Gastroesophageal sphincter (tissue), 4 donors: Measurements from ENCODE around the gene PTPN23. TPM values are rescaled to one million over a fixed set of nuclear protein-coding genes. Genes with fewer than 3 reads are reported as not detected.

Experiments
- ATAC-seq: fragments of 150-250 bp; one replicate; pipeline ENCODE4 v1.9.1; 2016; ENCODE audit warnings: mild to moderate bottlenecking, moderate library complexity
- H3K27ac ChIP-seq, 4 donors: fragments of 200-600 bp; sonication (generic) in 3 of 4; 1 replicate in 3 of 4; 2 replicates in 1 of 4; pipeline ENCODE4 v1.5.1; 2016 to 2019
- H3K27me3 ChIP-seq: fragments of 200-600 bp; sonication (generic); one replicate; pipeline ENCODE4 v1.5.1; 2019
- H3K36me3 ChIP-seq, 2 donors: fragments of 200-600 bp; sonication (generic); one replicate each; pipeline ENCODE4 v1.5.1; 2019; ENCODE audit warnings: control low read depth in 1 of 2
- H3K4me1 ChIP-seq, 3 donors: fragments of 200-600 bp; sonication (generic); 1 replicate in 2 of 3; 2 replicates in 1 of 3; pipeline ENCODE4 v1.5.1; 2016 to 2019; ENCODE audit warnings: control low read depth in 2 of 3
- H3K4me3 ChIP-seq, 2 donors: fragments of 200-600 bp; sonication (generic); one replicate each; pipeline ENCODE4 v1.5.1; 2019; ENCODE audit warnings: mild to moderate bottlenecking in 1 of 2, moderate library complexity in 1 of 2
- H3K9me3 ChIP-seq, 3 donors: fragments of 200-600 bp; sonication (generic); one replicate each; pipeline ENCODE4 v1.5.1; 2017 to 2019; ENCODE audit warnings: control low read depth in 2 of 3
- EP300 ChIP-seq: sonication (generic); formaldehyde crosslinking; IDR thresholded peaks from one replicate; pipeline ENCODE4 v1.6.1; 2017; ENCODE audit warnings: antibody characterized with exemption, mild to moderate bottlenecking
- POLR2A ChIP-seq, 2 donors: fragments of 450-650 bp; IDR thresholded peaks; one replicate each; pipeline ENCODE4 v1.6.1; 2017; ENCODE audit warnings: antibody characterized with exemption in 2 of 2, mild to moderate bottlenecking in 2 of 2, moderate library complexity in 1 of 2
- POLR2AphosphoS5 ChIP-seq: sonication (generic); formaldehyde crosslinking; IDR thresholded peaks from one replicate; pipeline ENCODE4 v1.6.1; 2017; ENCODE audit warnings: antibody characterized with exemption
- WGBS, 2 donors: methylation state at CpG; one replicate each; pipeline ENCODE4 v1.1.5; 2018; ENCODE audit warnings: low coverage in 1 of 2; 5-methylcytosine and 5-hydroxymethylcytosine counted together
- total RNA-seq, 4 donors: library from RNA; depleted of rRNA; stranded (reverse); fragments of >200 nt; gene quantifications; one replicate each; pipeline ENCODE4 v1.1.0, GENCODE V29; 2016
- TF ChIP-seq, protein P1 (sequence below), 4 experiments: fragments of 200-600 bp in 2 of 4; fragments of 450-650 bp in 2 of 4; sonication (generic) in 1 of 4; IDR thresholded peaks; one replicate each; pipeline ENCODE4 v1.5.1; 2017 to 2019; ENCODE audit warnings: antibody characterized with exemption in 4 of 4, mild to moderate bottlenecking in 2 of 4, moderate library complexity in 2 of 4

Gene PTPN23
- total RNA-seq, 4 donors from 2014 or later: 9.1 to 34.2 (median 19.5) TPM

GRCh38 chr3:47399016-47399415, 18.2 kb downstream of the PTPN23 start:
- Histone ChIP-seq H3K27me3 (no peaks in the 10 kb centered on the region), H3K27ac (peak overlapping the region in 2 of 4 donors; percentile 38 to 46), H3K9me3 (no peaks in the 10 kb centered on the region), H3K4me1 (peaks cover 0 to 47% (median 20%) of the 10 kb centered on the region in 3 donors), H3K4me3 (no peak overlapping the region), H3K36me3 (peaks cover 0 to 55% of the 10 kb centered on the region in 2 donors)
- TF ChIP-seq POLR2AphosphoS5 (no peak), EP300 (no peak), POLR2A (IDR thresholded peaks at IDR 0.05) (no peak)
- TF ChIP-seq, protein P1, sequence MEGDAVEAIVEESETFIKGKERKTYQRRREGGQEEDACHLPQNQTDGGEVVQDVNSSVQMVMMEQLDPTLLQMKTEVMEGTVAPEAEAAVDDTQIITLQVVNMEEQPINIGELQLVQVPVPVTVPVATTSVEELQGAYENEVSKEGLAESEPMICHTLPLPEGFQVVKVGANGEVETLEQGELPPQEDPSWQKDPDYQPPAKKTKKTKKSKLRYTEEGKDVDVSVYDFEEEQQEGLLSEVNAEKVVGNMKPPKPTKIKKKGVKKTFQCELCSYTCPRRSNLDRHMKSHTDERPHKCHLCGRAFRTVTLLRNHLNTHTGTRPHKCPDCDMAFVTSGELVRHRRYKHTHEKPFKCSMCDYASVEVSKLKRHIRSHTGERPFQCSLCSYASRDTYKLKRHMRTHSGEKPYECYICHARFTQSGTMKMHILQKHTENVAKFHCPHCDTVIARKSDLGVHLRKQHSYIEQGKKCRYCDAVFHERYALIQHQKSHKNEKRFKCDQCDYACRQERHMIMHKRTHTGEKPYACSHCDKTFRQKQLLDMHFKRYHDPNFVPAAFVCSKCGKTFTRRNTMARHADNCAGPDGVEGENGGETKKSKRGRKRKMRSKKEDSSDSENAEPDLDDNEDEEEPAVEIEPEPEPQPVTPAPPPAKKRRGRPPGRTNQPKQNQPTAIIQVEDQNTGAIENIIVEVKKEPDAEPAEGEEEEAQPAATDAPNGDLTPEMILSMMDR (IDR thresholded peaks at IDR 0.05): no peak
- ATAC-seq: no peak
- 80% methylated on average over 1 of the region's 1 CpG; no CpG with 5 or more reads in 1 of the 2 donors for WGBS, 2 donors

DNA sequence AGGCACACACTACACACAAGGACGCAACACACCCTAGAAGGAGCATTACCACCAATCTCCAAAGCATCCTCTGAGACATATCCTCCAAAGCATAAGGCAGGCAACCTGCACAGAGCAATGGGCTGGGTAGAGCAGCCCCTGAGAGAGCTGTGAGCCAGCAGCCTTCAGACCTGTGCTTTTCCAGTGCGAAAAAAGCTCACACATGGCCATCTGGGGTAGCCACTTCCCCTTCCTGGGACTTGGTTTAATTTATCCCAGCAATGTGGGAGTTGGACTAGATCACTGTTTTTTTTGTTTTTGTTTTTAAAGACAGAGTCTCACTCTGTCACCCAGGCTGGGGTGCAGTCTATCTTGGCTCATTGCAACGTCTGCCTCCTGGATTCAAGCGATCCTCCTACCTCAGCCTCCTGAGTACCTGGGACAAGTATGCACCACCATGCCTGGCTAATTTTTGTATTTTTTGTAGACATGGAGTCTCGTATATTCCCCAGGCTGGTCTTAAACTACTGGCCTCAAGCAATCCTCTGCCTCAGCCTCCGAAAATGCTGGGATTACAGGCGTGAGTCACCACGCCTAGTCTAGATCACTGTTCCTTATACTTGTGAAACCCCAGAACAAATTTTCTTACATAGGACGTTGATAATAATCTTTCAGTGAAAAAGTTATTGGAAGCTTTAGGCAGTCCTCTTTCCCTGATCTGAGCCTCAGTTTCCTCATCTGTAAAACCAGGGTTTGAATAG, 18.9 kb downstream of the PTPN23 start:
- no peaks in the 10 kb centered on the region for H3K27me3 ChIP-seq
- no peak for ATAC-seq
- no peaks in the 10 kb centered on the region for H3K9me3 ChIP-seq
- peaks cover 0 to 55% of the 10 kb centered on the region in 2 donors for H3K36me3 ChIP-seq
- H3K27ac ChIP-seq: peak overlapping the region in 1 of 4 donors; percentile 46
- peaks cover 2 to 47% (median 20%) of the 10 kb centered on the region in 3 donors for H3K4me1 ChIP-seq
- no peak overlapping the region for H3K4me3 ChIP-seq
- no peak for TF ChIP-seq POLR2AphosphoS5
- TF ChIP-seq POLR2A (IDR thresholded peaks at IDR 0.05): no peak
- TF ChIP-seq EP300: no peak
- TF ChIP-seq, protein P1 (IDR thresholded peaks at IDR 0.05): no peak
- WGBS, 2 donors: 79 to 89% methylated on average over 7 to 8 of the region's 9 CpGs

- H3K4me1 ChIP-seq: peaks cover 6 to 28% (median 16%) of the 10 kb centered on the region in 3 donors
- peak overlapping the region; percentile 8 to 85 (median 76) for H3K27ac ChIP-seq
Measured at GRCh38 chr3:47404431-47404876, 23.6 kb downstream of the PTPN23 start.

DNA sequence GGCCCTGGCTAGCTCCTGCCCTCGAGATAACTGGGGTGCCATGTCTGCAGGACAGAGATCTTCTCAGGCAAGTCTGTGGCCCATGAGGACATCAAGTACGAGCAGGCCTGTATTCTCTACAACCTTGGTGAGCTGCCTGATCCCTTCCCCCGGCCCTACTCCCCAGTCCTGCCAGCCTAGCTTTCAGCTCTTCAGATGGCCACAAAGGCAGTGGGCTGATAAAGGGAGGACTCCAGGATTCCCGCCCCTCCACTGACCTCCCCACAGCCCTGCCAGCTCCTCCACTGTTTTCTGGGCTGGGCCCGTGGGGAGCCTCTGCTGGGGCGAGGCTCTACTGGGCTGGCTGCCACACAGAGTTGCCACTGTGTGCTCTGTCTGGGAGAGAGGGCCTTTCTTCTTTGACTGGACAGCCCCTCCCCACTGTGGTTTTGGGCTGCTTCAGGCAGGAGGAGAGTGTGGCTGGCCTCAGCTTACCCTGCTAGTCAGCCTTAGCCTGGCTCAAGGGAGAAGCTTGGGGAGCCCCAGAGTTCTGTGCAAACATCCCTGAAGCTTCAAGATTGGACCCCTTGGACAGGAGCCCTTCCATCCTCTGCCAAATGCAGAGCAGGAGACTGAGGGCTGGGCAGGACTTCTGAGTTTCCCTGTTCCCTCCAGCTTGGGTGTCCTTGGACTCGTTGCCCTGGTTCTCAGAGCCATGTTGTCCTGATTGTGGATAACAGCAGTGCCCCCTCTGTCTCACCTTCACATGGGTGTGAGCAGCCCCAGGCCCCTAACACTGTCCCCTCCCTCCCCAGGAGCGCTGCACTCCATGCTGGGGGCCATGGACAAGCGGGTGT, 24.4 kb downstream of the PTPN23 start:
- H3K36me3 ChIP-seq: peaks cover 0 to 72% of the 10 kb centered on the region in 2 donors

More at GRCh38 chr3:47404431-47404876, 23.6 kb downstream of the PTPN23 start:
- H3K4me3 ChIP-seq: no peak overlapping the region
- no peak for ATAC-seq
- H3K36me3 ChIP-seq: peaks cover 0 to 72% of the 10 kb centered on the region in 2 donors
- no peaks in the 10 kb centered on the region for H3K9me3 ChIP-seq
- WGBS, 2 donors: 21 to 44% methylated on average over 2 of the region's 13 CpGs
- no peaks in the 10 kb centered on the region for H3K27me3 ChIP-seq
- TF ChIP-seq POLR2A (IDR thresholded peaks at IDR 0.05) (no peak), EP300 (no peak), POLR2AphosphoS5 (no peak)
- TF ChIP-seq, protein P1 (IDR thresholded peaks at IDR 0.05): no peak

More for the DNA sequence above, 24.4 kb downstream of the PTPN23 start:
- WGBS, 2 donors: 23 to 53% methylated on average over 2 to 6 of the region's 9 CpGs
- Histone ChIP-seq H3K27ac (peak overlapping the region; percentile 8 to 85 (median 76)), H3K9me3 (no peaks in the 10 kb centered on the region), H3K4me1 (peaks cover 6 to 27% (median 16%) of the 10 kb centered on the region in 3 donors), H3K4me3 (no peak overlapping the region), H3K27me3 (no peaks in the 10 kb centered on the region)
- ATAC-seq: peak; percentile 69
- no peak for TF ChIP-seq EP300
- TF ChIP-seq, protein P1 (IDR thresholded peaks at IDR 0.05): no peak
- TF ChIP-seq POLR2AphosphoS5: no peak
- TF ChIP-seq POLR2A (IDR thresholded peaks at IDR 0.05): no peak
